GM23338 (cell line): ENCODE results near the gene BCAP31. TPM values are rescaled to one million over a fixed set of nuclear protein-coding genes. Genes with fewer than 3 reads are reported as not detected.

Experiments
- ATAC-seq: fragments of 200-7000 bp; cut with Tn5 transposase; 3 replicates; pipeline ENCODE4 v1.9.1; 2020
- DNase-seq: peaks from one replicate; pipeline ENCODE4 v3.0.0-alpha.2; 2015; ENCODE audit warnings: low spot score
- H2AFZ ChIP-seq: fragments of 200-600 bp; sonication (generic); 2 replicates; pipeline ENCODE4 v1.8.0; 2016; ENCODE audit warnings: antibody characterized with exemption, mild to moderate bottlenecking, moderate library complexity
- H3F3A ChIP-seq: fragments of 200-600 bp; sonication (generic); replicated peaks from 2 replicates; pipeline ENCODE4 v1.8.0; 2017; ENCODE audit warnings: antibody characterized with exemption, mixed run types, low read depth
- H3K27ac ChIP-seq: fragments of 200-600 bp; sonication (generic); 2 replicates; pipeline ENCODE4 v1.6.1; 2016; ENCODE audit warnings: low read depth
- H3K27me3 ChIP-seq: fragments of 200-600 bp; sonication (generic); 2 replicates; pipeline ENCODE4 v1.8.0; 2016; ENCODE audit warnings: mild to moderate bottlenecking, mixed run types, moderate library complexity; ENCODE audit not compliant: insufficient read depth
- H3K36me3 ChIP-seq: fragments of 200-600 bp; sonication (generic); 2 replicates; pipeline ENCODE4 v1.8.0; 2016; ENCODE audit warnings: mild to moderate bottlenecking; ENCODE audit not compliant: insufficient read depth
- H3K4me1 ChIP-seq: fragments of 200-600 bp; sonication (generic); 2 replicates; pipeline ENCODE4 v1.8.0; 2016; ENCODE audit warnings: mild to moderate bottlenecking, moderate library complexity; ENCODE audit not compliant: insufficient read depth
- H3K4me2 ChIP-seq: fragments of 200-600 bp; sonication (generic); 2 replicates; pipeline ENCODE4 v1.7.1; 2017; ENCODE audit warnings: mixed run types
- H3K4me3 ChIP-seq: fragments of 200-600 bp; sonication (generic); 2 replicates; pipeline ENCODE4 v1.6.1; 2016; ENCODE audit warnings: mixed run types
- H3K79me2 ChIP-seq: fragments of 200-600 bp; sonication (generic); replicated peaks from 2 replicates; pipeline ENCODE4 v1.8.0; 2017; ENCODE audit warnings: mild to moderate bottlenecking; ENCODE audit not compliant: insufficient read depth
- H3K9me2 ChIP-seq: fragments of 200-600 bp; sonication (generic); 2 replicates; pipeline ENCODE4 v1.8.0; 2017; ENCODE audit not compliant: insufficient read depth
- H4K20me1 ChIP-seq: fragments of 200-600 bp; sonication (generic); replicated peaks from 2 replicates; pipeline ENCODE4 v1.8.0; 2017; ENCODE audit warnings: mild to moderate bottlenecking; ENCODE audit not compliant: insufficient read depth
- H3K27ac Mint-ChIP-seq: 2 replicates; pipeline ENCODE4 v1.8.0; 2020; ENCODE audit warnings: inconsistent platforms, mild to moderate bottlenecking, moderate library complexity, mixed read lengths
- H3K27me3 Mint-ChIP-seq: 3 replicates; pipeline ENCODE4 v1.8.0; 2022; ENCODE audit warnings: low read depth, mild to moderate bottlenecking, moderate library complexity, mixed read lengths, inconsistent platforms; ENCODE audit not compliant: insufficient read depth, poor library complexity
- H3K36me3 Mint-ChIP-seq: 3 replicates; pipeline ENCODE4 v1.8.0; 2021; ENCODE audit warnings: low read depth, mild to moderate bottlenecking, inconsistent platforms, moderate library complexity, mixed read lengths
- H3K4me1 Mint-ChIP-seq: 3 replicates; pipeline ENCODE4 v1.8.0; 2020; ENCODE audit warnings: mild to moderate bottlenecking, inconsistent platforms, mixed read lengths
- H3K4me3 Mint-ChIP-seq: 3 replicates; pipeline ENCODE4 v1.8.0; 2021; ENCODE audit warnings: moderate library complexity, mild to moderate bottlenecking, inconsistent platforms, mixed read lengths
- H3K9me3 Mint-ChIP-seq: 3 replicates; pipeline ENCODE4 v1.8.0; 2020; ENCODE audit warnings: moderate library complexity, mild to moderate bottlenecking, inconsistent platforms, mixed read lengths
- CREB1 ChIP-seq: fragments of 250-450 bp; sonication (Bioruptor Pico); IDR thresholded peaks from 2 replicates; pipeline ENCODE4 v1.5.0; 2020; ENCODE audit warnings: low read depth, mild to moderate bottlenecking, moderate library complexity
- EZH2 ChIP-seq: fragments of 200-600 bp; sonication (generic); IDR thresholded peaks from one replicate; pipeline ENCODE4 v1.8.0; 2017; ENCODE audit warnings: antibody characterized with exemption, mild to moderate bottlenecking, low read depth; ENCODE audit not compliant: unreplicated experiment
- EZH2phosphoT487 ChIP-seq: fragments of 200-600 bp; sonication (generic); IDR thresholded peaks from one replicate; pipeline ENCODE4 v1.8.1; 2018; ENCODE audit warnings: antibody characterized with exemption; ENCODE audit not compliant: unreplicated experiment
- JUNB ChIP-seq: IDR thresholded peaks from one replicate; pipeline ENCODE4 v1.6.1; 2016; ENCODE audit warnings: antibody characterized with exemption; ENCODE audit not compliant: unreplicated experiment
- NANOG ChIP-seq: IDR thresholded peaks from 2 replicates; pipeline ENCODE4 v1.6.1; 2016; ENCODE audit warnings: antibody characterized with exemption, borderline replicate concordance
- POLR2AphosphoS5 ChIP-seq: IDR thresholded peaks from 2 replicates; pipeline ENCODE4 v1.6.1; 2016; ENCODE audit warnings: antibody characterized with exemption, low read depth
- REST ChIP-seq: IDR thresholded peaks from one replicate; pipeline ENCODE4 v1.6.1; 2018; ENCODE audit warnings: antibody characterized with exemption; ENCODE audit not compliant: unreplicated experiment
- STAT1 ChIP-seq: IDR thresholded peaks from one replicate; pipeline ENCODE4 v1.6.1; 2016; ENCODE audit warnings: antibody characterized with exemption; ENCODE audit not compliant: unreplicated experiment
- ZNF114 ChIP-seq: fragments of 250-450 bp; sonication (Bioruptor Pico); IDR thresholded peaks from 2 replicates; pipeline ENCODE4 v1.5.0; 2020; ENCODE audit warnings: mild to moderate bottlenecking, moderate library complexity
- ZNF331 ChIP-seq: fragments of 250-450 bp; sonication (Bioruptor Pico); IDR thresholded peaks from 2 replicates; pipeline ENCODE4 v1.5.0; 2020; ENCODE audit warnings: low read depth, mild to moderate bottlenecking, moderate library complexity
- polyA plus RNA-seq: library from polyadenylated mRNA; unstranded; fragments of >200 nt; fragmentation: Nextera tagmentation; extraction: Ambion mirVana; gene quantifications from 2 replicates; pipeline ENCODE4 v1.2.1, GENCODE V29; 2016
- total RNA-seq: library from RNA; depleted of rRNA; stranded (reverse); fragments of >200 nt; shearing (Covaris generic); gene quantifications from 2 replicates; pipeline ENCODE4 v1.2.3, GENCODE V29; 2014
- TF ChIP-seq, protein P1 (sequence below): IDR thresholded peaks from 2 replicates; pipeline ENCODE4 v1.6.1; 2016; ENCODE audit warnings: antibody characterized with exemption
- TF ChIP-seq, protein P2 (sequence below), 2 experiments: fragments of 200-600 bp in 1 of 2; sonication (generic) in 1 of 2; conservative IDR thresholded peaks; 2 replicates each; pipeline versions ENCODE4 v1.5.1 to v1.6.1; 2016 to 2017; ENCODE audit warnings: antibody characterized with exemption in 2 of 2, low read depth in 2 of 2, mild to moderate bottlenecking in 2 of 2, moderate library complexity in 1 of 2
- TF ChIP-seq, protein P3 (sequence below): fragments of 250-450 bp; sonication (Bioruptor Pico); IDR thresholded peaks from 2 replicates; pipeline ENCODE4 v1.5.0; 2020; ENCODE audit warnings: mild to moderate bottlenecking, moderate library complexity

BCAP31 gene
- total and polyA plus RNA-seq, 2 experiments from 2014 or later = 85.0 to 145 TPM

DNA sequence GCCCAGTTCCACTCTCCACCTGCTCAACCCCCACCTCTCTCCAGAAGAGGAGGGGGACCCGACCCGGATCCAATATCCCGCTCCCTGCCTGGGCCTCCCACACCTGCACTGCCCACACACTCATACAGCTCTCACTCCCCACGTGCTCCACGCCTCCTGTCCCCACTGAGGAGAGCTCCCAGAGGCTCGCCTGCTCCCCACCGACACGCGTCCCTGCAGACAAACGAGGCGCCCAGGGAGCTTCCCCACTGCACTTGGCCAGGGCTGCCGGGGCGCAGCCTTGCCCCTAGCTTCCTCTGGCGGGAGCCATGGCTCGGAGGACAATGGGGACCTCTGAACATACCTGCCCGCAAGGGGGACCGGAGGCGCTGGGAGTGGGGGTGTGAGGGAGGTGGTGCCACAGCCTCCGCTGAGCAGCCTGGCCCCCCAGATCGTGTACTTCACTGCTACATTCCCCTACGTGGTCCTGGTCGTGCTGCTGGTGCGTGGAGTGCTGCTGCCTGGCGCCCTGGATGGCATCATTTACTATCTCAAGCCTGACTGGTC is 31.5 kb downstream of the BCAP31 start:
- Mint-ChIP-seq H3K27ac (no peak overlapping the region), H3K9me3 (peaks cover 3% of the 10 kb centered on the region; the same call in 1 of the 3 replicates), H3K4me3 (no peak overlapping the region), H3K4me1 (no peaks in the 10 kb centered on the region; the same call in 2 of the 3 replicates), H3K27me3 (peaks cover 2% of the 10 kb centered on the region), H3K36me3 (peaks cover 22% of the 10 kb centered on the region; the same call in 2 of the 3 replicates)
- Histone ChIP-seq H3K4me1 (no peaks in the 10 kb centered on the region), H3K9me2 (no peaks in the 10 kb centered on the region), H3K27ac (no peak overlapping the region), H3K4me2 (no peak overlapping the region), H3F3A (no peaks in the 10 kb centered on the region), H3K27me3 (no peaks in the 10 kb centered on the region), H4K20me1 (no peaks in the 10 kb centered on the region), H3K4me3 (no peak overlapping the region), H2AFZ (no peak overlapping the region), H3K79me2 (no peaks in the 10 kb centered on the region), H3K36me3 (no peaks in the 10 kb centered on the region)
- ATAC-seq (no peak), DNase-seq (no peak)
- TF ChIP-seq CREB1 = no peak
- TF ChIP-seq STAT1 = no peak
- no peak for TF ChIP-seq EZH2phosphoT487
- no peak for TF ChIP-seq ZNF331
- TF ChIP-seq, protein P1, sequence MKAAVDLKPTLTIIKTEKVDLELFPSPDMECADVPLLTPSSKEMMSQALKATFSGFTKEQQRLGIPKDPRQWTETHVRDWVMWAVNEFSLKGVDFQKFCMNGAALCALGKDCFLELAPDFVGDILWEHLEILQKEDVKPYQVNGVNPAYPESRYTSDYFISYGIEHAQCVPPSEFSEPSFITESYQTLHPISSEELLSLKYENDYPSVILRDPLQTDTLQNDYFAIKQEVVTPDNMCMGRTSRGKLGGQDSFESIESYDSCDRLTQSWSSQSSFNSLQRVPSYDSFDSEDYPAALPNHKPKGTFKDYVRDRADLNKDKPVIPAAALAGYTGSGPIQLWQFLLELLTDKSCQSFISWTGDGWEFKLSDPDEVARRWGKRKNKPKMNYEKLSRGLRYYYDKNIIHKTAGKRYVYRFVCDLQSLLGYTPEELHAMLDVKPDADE = no peak
- no peak for TF ChIP-seq REST
- TF ChIP-seq EZH2 = no peak
- TF ChIP-seq, protein P2, sequence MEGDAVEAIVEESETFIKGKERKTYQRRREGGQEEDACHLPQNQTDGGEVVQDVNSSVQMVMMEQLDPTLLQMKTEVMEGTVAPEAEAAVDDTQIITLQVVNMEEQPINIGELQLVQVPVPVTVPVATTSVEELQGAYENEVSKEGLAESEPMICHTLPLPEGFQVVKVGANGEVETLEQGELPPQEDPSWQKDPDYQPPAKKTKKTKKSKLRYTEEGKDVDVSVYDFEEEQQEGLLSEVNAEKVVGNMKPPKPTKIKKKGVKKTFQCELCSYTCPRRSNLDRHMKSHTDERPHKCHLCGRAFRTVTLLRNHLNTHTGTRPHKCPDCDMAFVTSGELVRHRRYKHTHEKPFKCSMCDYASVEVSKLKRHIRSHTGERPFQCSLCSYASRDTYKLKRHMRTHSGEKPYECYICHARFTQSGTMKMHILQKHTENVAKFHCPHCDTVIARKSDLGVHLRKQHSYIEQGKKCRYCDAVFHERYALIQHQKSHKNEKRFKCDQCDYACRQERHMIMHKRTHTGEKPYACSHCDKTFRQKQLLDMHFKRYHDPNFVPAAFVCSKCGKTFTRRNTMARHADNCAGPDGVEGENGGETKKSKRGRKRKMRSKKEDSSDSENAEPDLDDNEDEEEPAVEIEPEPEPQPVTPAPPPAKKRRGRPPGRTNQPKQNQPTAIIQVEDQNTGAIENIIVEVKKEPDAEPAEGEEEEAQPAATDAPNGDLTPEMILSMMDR (conservative IDR thresholded peaks at IDR 0.05; ENCODE audit: low read depth in 2 of 2) = no peak
- no peak for TF ChIP-seq POLR2AphosphoS5
- TF ChIP-seq NANOG = no peak
- TF ChIP-seq, protein P3, sequence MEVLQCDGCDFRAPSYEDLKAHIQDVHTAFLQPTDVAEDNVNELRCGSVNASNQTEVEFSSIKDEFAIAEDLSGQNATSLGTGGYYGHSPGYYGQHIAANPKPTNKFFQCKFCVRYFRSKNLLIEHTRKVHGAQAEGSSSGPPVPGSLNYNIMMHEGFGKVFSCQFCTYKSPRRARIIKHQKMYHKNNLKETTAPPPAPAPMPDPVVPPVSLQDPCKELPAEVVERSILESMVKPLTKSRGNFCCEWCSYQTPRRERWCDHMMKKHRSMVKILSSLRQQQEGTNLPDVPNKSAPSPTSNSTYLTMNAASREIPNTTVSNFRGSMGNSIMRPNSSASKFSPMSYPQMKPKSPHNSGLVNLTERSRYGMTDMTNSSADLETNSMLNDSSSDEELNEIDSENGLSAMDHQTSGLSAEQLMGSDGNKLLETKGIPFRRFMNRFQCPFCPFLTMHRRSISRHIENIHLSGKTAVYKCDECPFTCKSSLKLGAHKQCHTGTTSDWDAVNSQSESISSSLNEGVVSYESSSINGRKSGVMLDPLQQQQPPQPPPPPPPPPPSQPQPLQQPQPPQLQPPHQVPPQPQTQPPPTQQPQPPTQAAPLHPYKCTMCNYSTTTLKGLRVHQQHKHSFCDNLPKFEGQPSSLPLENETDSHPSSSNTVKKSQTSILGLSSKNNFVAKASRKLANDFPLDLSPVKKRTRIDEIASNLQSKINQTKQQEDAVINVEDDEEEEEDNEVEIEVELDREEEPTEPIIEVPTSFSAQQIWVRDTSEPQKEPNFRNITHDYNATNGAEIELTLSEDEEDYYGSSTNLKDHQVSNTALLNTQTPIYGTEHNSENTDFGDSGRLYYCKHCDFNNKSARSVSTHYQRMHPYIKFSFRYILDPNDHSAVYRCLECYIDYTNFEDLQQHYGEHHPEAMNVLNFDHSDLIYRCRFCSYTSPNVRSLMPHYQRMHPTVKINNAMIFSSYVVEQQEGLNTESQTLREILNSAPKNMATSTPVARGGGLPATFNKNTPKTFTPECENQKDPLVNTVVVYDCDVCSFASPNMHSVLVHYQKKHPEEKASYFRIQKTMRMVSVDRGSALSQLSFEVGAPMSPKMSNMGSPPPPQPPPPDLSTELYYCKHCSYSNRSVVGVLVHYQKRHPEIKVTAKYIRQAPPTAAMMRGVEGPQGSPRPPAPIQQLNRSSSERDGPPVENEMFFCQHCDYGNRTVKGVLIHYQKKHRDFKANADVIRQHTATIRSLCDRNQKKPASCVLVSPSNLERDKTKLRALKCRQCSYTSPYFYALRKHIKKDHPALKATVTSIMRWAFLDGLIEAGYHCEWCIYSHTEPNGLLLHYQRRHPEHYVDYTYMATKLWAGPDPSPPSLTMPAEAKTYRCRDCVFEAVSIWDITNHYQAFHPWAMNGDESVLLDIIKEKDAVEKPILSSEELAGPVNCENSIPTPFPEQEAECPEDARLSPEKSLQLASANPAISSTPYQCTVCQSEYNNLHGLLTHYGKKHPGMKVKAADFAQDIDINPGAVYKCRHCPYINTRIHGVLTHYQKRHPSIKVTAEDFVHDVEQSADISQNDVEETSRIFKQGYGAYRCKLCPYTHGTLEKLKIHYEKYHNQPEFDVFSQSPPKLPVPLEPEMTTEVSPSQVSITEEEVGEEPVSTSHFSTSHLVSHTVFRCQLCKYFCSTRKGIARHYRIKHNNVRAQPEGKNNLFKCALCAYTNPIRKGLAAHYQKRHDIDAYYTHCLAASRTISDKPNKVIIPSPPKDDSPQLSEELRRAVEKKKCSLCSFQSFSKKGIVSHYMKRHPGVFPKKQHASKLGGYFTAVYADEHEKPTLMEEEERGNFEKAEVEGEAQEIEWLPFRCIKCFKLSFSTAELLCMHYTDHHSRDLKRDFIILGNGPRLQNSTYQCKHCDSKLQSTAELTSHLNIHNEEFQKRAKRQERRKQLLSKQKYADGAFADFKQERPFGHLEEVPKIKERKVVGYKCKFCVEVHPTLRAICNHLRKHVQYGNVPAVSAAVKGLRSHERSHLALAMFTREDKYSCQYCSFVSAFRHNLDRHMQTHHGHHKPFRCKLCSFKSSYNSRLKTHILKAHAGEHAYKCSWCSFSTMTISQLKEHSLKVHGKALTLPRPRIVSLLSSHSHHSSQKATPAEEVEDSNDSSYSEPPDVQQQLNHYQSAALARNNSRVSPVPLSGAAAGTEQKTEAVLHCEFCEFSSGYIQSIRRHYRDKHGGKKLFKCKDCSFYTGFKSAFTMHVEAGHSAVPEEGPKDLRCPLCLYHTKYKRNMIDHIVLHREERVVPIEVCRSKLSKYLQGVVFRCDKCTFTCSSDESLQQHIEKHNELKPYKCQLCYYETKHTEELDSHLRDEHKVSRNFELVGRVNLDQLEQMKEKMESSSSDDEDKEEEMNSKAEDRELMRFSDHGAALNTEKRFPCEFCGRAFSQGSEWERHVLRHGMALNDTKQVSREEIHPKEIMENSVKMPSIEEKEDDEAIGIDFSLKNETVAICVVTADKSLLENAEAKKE (CRISPR knock-in tag) = no peak
- no peak for TF ChIP-seq JUNB
- no peak for TF ChIP-seq ZNF114
